ENCODE measurements around the gene UBXN6. TPM values are rescaled to one million over a fixed set of nuclear protein-coding genes. Genes with fewer than 3 reads are reported as not detected.
A peak's percentile ranks its signal among the peaks of the same experiment; 100 is the strongest.

Gene UBXN6
- total RNA-seq, 1 experiment from 2014 or later: 34.1 TPM

GRCh38 chr19:4483385-4483784 is 25.8 kb upstream of the UBXN6 start:
- H3K79me2 ChIP-seq (ENCODE audit: insufficient read depth, low read length): no peaks in the 10 kb centered on the region
- no peaks in the 10 kb centered on the region for H3K79me1 ChIP-seq (ENCODE audit: insufficient read depth, low read depth, low read length, poor library complexity, severe bottlenecking)
- H3K9ac ChIP-seq (ENCODE audit: extremely low read depth, insufficient read length, low read length): no peak overlapping the region
- Mint-ChIP-seq H3K4me1 (no peaks in the 10 kb centered on the region), H3K9me3 (no peaks in the 10 kb centered on the region), H3K27me3 (ENCODE audit: low read depth) (no peaks in the 10 kb centered on the region), H3K4me3 (no peak overlapping the region), H3K27ac (peak overlapping the region in 2 of 3 experiments; percentile 19 to 67; a peak in 2 of 7 replicates), H3K36me3 (ENCODE audit: insufficient read depth in 1 of 3, low read depth in 3 of 3) (peaks cover 16 to 44% (median 41%) of the 10 kb centered on the region in 3 experiments; a peak in 6 of 7 replicates)
- no peak overlapping the region for H2AK5ac ChIP-seq (ENCODE audit: insufficient read length, low read length)
- no peak overlapping the region for H2BK5ac ChIP-seq (ENCODE audit: insufficient read length, low read length)
- no peaks in the 10 kb centered on the region for H3K9me3 ChIP-seq (ENCODE audit: control insufficient read depth, low read depth, low read length)
- H2AFZ ChIP-seq (ENCODE audit: low read length): no peak overlapping the region
- WGBS (ENCODE audit: extremely low coverage, insufficient read length, low lambda C conversion rate): no CpG with 5 or more reads among the region's 19 CpGs
- H2BK12ac ChIP-seq (ENCODE audit: insufficient read length, low read depth, low read length): no peak overlapping the region
- no peak overlapping the region for H3K56ac ChIP-seq (ENCODE audit: insufficient read length, low read depth, low read length)
- no peak overlapping the region for H3K27ac ChIP-seq (ENCODE audit: insufficient read length, low read depth, low read length)
- no peak for DNase-seq
- no peaks in the 10 kb centered on the region for H3K23me2 ChIP-seq (ENCODE audit: insufficient read length, low read depth, low read length, poor library complexity, severe bottlenecking)
- no peak overlapping the region for H4K91ac ChIP-seq (ENCODE audit: insufficient read length, low read depth, low read length)
- no peak overlapping the region for H2BK20ac ChIP-seq (ENCODE audit: low read depth, low read length, poor library complexity, severe bottlenecking)
- no peak overlapping the region for H3K14ac ChIP-seq (ENCODE audit: insufficient read depth, low read length)
- no peaks in the 10 kb centered on the region; the same call in 1 of the 2 replicates for H3K4me1 ChIP-seq (ENCODE audit: insufficient read depth, low read length)
- no peak overlapping the region for H2BK15ac ChIP-seq (ENCODE audit: low read depth, low read length)
- no peak overlapping the region for H3K4me2 ChIP-seq (ENCODE audit: insufficient read depth, insufficient read length, low read length)
- no peaks in the 10 kb centered on the region for H3K27me3 ChIP-seq (ENCODE audit: insufficient read depth, low read length)
- H3K4ac ChIP-seq (ENCODE audit: low read depth, low read length): no peak overlapping the region
- H2BK120ac ChIP-seq (ENCODE audit: low read depth, low read length, poor library complexity, severe bottlenecking): no peak overlapping the region
- no peak overlapping the region for H3T11ph ChIP-seq (ENCODE audit: low read length)
- H3K18ac ChIP-seq (ENCODE audit: insufficient read length, low read depth, low read length): no peak overlapping the region
- H3K23ac ChIP-seq (ENCODE audit: insufficient read length, low read depth, low read length): no peak overlapping the region
- TF ChIP-seq, protein P1, sequence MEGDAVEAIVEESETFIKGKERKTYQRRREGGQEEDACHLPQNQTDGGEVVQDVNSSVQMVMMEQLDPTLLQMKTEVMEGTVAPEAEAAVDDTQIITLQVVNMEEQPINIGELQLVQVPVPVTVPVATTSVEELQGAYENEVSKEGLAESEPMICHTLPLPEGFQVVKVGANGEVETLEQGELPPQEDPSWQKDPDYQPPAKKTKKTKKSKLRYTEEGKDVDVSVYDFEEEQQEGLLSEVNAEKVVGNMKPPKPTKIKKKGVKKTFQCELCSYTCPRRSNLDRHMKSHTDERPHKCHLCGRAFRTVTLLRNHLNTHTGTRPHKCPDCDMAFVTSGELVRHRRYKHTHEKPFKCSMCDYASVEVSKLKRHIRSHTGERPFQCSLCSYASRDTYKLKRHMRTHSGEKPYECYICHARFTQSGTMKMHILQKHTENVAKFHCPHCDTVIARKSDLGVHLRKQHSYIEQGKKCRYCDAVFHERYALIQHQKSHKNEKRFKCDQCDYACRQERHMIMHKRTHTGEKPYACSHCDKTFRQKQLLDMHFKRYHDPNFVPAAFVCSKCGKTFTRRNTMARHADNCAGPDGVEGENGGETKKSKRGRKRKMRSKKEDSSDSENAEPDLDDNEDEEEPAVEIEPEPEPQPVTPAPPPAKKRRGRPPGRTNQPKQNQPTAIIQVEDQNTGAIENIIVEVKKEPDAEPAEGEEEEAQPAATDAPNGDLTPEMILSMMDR (conservative IDR thresholded peaks at IDR 0.05): no peak
- no peak overlapping the region for H4K8ac ChIP-seq (replicated peaks; ENCODE audit: insufficient read length, low read depth, low read length)
- H4K20me1 ChIP-seq (ENCODE audit: control insufficient read depth, insufficient read depth, insufficient read length): no peaks in the 10 kb centered on the region
- no peak overlapping the region for H4K5ac ChIP-seq (ENCODE audit: insufficient read length, low read depth, low read length)

Measured in H9 (cell line).